CD1c-positive myeloid dendritic cell (primary cell): ENCODE measurements around the gene SZT2.
"Not testable (repeated sequence)": the region's sequence is repeated elsewhere in the genome, so short reads cannot be mapped to it uniquely, and the experiment has no call there.

Experiments
- DNase-seq: peaks from one replicate; pipeline ENCODE4 v3.0.0-alpha.2; 2016; ENCODE audit errors: extremely low spot score

The SZT2 gene

GRCh38 chr1:43454270-43455011 lies 64.7 kb downstream of the SZT2 start:
- peak; percentile 73 for DNase-seq

- DNase-seq = no peak
Observed at GRCh38 chr1:43455213-43455889, 65.7 kb downstream of the SZT2 start.

- DNase-seq = not testable (repeated sequence)
Observed at GRCh38 chr1:43458379-43458778, 68.7 kb downstream of the SZT2 start.

GRCh38 chr1:43460988-43461693 lies 71.4 kb downstream of the SZT2 start:
- DNase-seq = peak; percentile 78

GRCh38 chr1:43463479-43463878 lies 73.8 kb downstream of the SZT2 start:
- no peak for DNase-seq

GRCh38 chr1:43464681-43465504 lies 75.2 kb downstream of the SZT2 start:
- no peak for DNase-seq

- DNase-seq = no peak
Observed at GRCh38 chr1:43465505-43466067, 75.9 kb downstream of the SZT2 start.

GRCh38 chr1:43466403-43466802 lies 76.7 kb downstream of the SZT2 start:
- peak; percentile 18 for DNase-seq

- no peak for DNase-seq
Observed at GRCh38 chr1:43468414-43468813, 78.7 kb downstream of the SZT2 start.

- no peak for DNase-seq
Observed at GRCh38 chr1:43469932-43470331, 80.2 kb downstream of the SZT2 start.

- no peak for DNase-seq
Observed at GRCh38 chr1:43472087-43472462, 82.4 kb downstream of the SZT2 start.

- peak; percentile 44 for DNase-seq
Observed at GRCh38 chr1:43472463-43473151, 82.9 kb downstream of the SZT2 start.

- no peak for DNase-seq
Observed at GRCh38 chr1:43473463-43473862, 83.8 kb downstream of the SZT2 start.

GRCh38 chr1:43475611-43476401 lies 86.1 kb downstream of the SZT2 start:
- peak; percentile 50 for DNase-seq

GRCh38 chr1:43477716-43478115 lies 88.0 kb downstream of the SZT2 start:
- no peak for DNase-seq

GRCh38 chr1:43479414-43479813 lies 89.7 kb downstream of the SZT2 start:
- DNase-seq = no peak

GRCh38 chr1:43481491-43481890 lies 91.8 kb downstream of the SZT2 start:
- no peak for DNase-seq

GRCh38 chr1:43482215-43482614 lies 92.5 kb downstream of the SZT2 start:
- no peak for DNase-seq

GRCh38 chr1:43484367-43484766 lies 94.7 kb downstream of the SZT2 start:
- DNase-seq = no peak

GRCh38 chr1:43488165-43488564 lies 98.5 kb downstream of the SZT2 start:
- DNase-seq = no peak
